NT2/D1 (cell line): ENCODE data around the gene CFAP70.

Experiments
- YY1 ChIP-seq: IDR thresholded peaks from 2 replicates; pipeline ENCODE4 v1.6.1; 2011; ENCODE audit not compliant: insufficient read length, insufficient read depth
- ZNF274 ChIP-seq: IDR thresholded peaks from 2 replicates; pipeline ENCODE4 v1.6.1; 2011; ENCODE audit warnings: mild to moderate bottlenecking, low read depth, low read length

DNA sequence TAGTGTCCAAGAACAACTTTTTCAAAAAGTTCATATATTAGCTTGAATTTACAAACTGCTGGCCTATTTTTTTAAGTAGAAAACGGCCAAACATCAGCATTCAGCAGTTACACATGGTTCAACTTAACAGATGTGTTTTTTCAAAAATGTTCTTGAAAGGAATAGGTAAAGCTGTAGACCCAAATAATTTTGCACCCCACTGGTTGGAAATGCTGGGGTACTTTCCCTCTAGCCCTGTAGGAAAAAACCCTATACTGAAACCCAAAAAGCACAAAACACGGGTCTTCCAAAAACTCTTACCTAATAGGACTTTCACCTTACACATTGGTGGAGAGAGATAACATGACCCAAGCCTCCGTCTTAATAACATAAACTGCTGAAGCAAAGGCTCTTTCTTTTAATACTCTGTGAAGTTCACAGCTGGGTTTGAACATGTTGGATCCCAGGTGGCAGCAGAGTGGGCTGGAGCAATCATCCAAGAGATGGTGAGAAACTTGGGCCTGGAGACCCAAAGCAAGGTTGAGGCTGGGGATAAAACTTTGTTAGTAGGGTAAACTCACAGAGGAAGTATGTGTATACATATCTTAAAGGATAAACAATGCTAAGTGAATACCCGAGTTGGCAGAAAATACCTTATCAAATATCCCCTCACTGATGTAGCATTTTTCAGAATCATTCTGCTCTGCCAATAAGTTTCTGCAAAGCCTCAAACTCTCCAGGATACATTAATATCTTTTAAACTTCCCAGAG, 111.0 kb downstream of the CFAP70 start:
- no peak for TF ChIP-seq ZNF274
- no peak for TF ChIP-seq YY1
